ENCODE data around the gene ATL2. TPM values are rescaled to one million over a fixed set of nuclear protein-coding genes. Genes with fewer than 3 reads are reported as not detected.

Gene ATL2
- total and polyA plus RNA-seq, 2 donors (not counting 3 experiments of a cell fraction or from before 2014, with no cell fraction given): 23.9 to 45.5 TPM

- Histone ChIP-seq H3K79me2 (ENCODE audit: control insufficient read depth, insufficient read depth, low read length) (no peaks in the 10 kb centered on the region), H3K9ac (replicated peaks; ENCODE audit: extremely low read depth, insufficient read depth, low read length) (no peak overlapping the region), H3K27me3 (ENCODE audit: control insufficient read depth in 2 of 2, insufficient read depth in 2 of 2, low read length in 2 of 2) (peaks cover 0 to 6% of the 10 kb centered on the region in 2 experiments), H3K4me3 (replicated peaks in 1 of 3; ENCODE audit: insufficient read depth in 1 of 3, low read depth in 1 of 3, low read length in 3 of 3) (no peak overlapping the region), H4K20me1 (replicated peaks; ENCODE audit: control insufficient read depth, extremely low read depth, insufficient read depth, low read length) (peaks cover under 1% of the 10 kb centered on the region), H3K36me3 (ENCODE audit: control insufficient read depth in 2 of 2, extremely low read depth in 1 of 2, insufficient read depth in 2 of 2, low read length in 2 of 2) (no peaks in the 10 kb centered on the region), H3K9me1 (replicated peaks; ENCODE audit: control insufficient read depth, extremely low read depth, insufficient read depth, low read length) (no peaks in the 10 kb centered on the region), H3K4me1 (ENCODE audit: control insufficient read depth, extremely low read depth, insufficient read depth, low read length) (no peaks in the 10 kb centered on the region), H3K9me3 (replicated peaks; ENCODE audit: control insufficient read depth, insufficient read depth, low read length) (no peaks in the 10 kb centered on the region), H3K4me2 (ENCODE audit: insufficient read depth, low read length) (no peak overlapping the region), H2AFZ (ENCODE audit: low read depth, low read length) (no peak overlapping the region), H3K27ac (ENCODE audit: insufficient read depth, low read depth, low read length) (no peak overlapping the region)
- TF ChIP-seq MAX (IDR thresholded peaks at IDR 0.05; ENCODE audit: insufficient read depth, insufficient read length) (no peak), MYC (IDR thresholded peaks at IDR 0.05; ENCODE audit: low read depth, low read length) (no peak), GATA2 (IDR thresholded peaks at IDR 0.05; ENCODE audit: insufficient read depth, insufficient read length, low read depth, low read length) (no peak), FOS (IDR thresholded peaks at IDR 0.05; ENCODE audit: borderline replicate concordance, insufficient read depth, low read length) (no peak), EZH2 (IDR thresholded peaks at IDR 0.05; ENCODE audit: borderline replicate concordance, low read depth, low read length, severe bottlenecking) (no peak), CTCF (IDR thresholded peaks at IDR 0.05; ENCODE audit: extremely low read depth in 1 of 2, insufficient read depth in 1 of 2, low read depth in 1 of 2, low read length in 2 of 2) (no peak), POLR2AphosphoS5 (IDR thresholded peaks at IDR 0.05; ENCODE audit: insufficient read depth, low read depth, low read length) (no peak), POLR2A (IDR thresholded peaks at IDR 0.05; ENCODE audit: low read depth, low read length) (no peak), JUN (IDR thresholded peaks at IDR 0.05; ENCODE audit: borderline replicate concordance, insufficient read depth, insufficient read length, low read depth) (no peak)
- BruUV-seq (replicated peaks): no TSS peak
- POLR2A ChIA-PET: no interaction called here
- dilution Hi-C loops (cut with MboI; ENCODE audit: extremely low pct_ligation_motif_present, low sequenced_read_pairs): no loop called here
- no peak for DNase-seq (ENCODE audit: low read depth, low spot score)
- no peak for FAIRE-seq
- intact Hi-C loops (cut with micrococcal nuclease): no loop called here
- CTCF ChIA-PET: interaction anchor here (1.8 kb wide), 1 partner anchor 16 kb away, joined by 8 read pairs; no protein-coding TSS in a partner anchor
Measured at GRCh38 chr2:38290332-38290731, 86.7 kb downstream of the ATL2 start.
